Ectodermal cell (in vitro differentiated cells): Measurements from ENCODE around the gene ZNF213.
"Not testable (repeated sequence)": the region's sequence is repeated elsewhere in the genome, so short reads cannot be mapped to it uniquely, and the experiment has no call there.

Source experiments
- H3K27ac ChIP-seq: 2 replicates; pipeline ENCODE4 v1.7.0; 2013; ENCODE audit warnings: mild to moderate bottlenecking, low read depth, low read length; ENCODE audit not compliant: insufficient read depth, poor library complexity, severe bottlenecking
- H3K27me3 ChIP-seq: 2 replicates; pipeline ENCODE4 v1.7.0; 2013; ENCODE audit warnings: mild to moderate bottlenecking, low read length; ENCODE audit not compliant: insufficient read depth, control insufficient read depth, poor library complexity, severe bottlenecking
- H3K36me3 ChIP-seq: one replicate; pipeline ENCODE4 v1.7.0; 2013; ENCODE audit warnings: low read length; ENCODE audit not compliant: control insufficient read depth, insufficient read depth
- H3K4me1 ChIP-seq: one replicate; pipeline ENCODE4 v1.7.0; 2013; ENCODE audit warnings: low read length; ENCODE audit not compliant: control insufficient read depth, insufficient read depth
- H3K4me3 ChIP-seq: 2 replicates; pipeline ENCODE4 v1.7.0; 2013; ENCODE audit warnings: low read depth, low read length, control low read depth; ENCODE audit not compliant: insufficient read depth
- H3K9me3 ChIP-seq: 2 replicates; pipeline ENCODE4 v1.7.0; 2013; ENCODE audit warnings: mild to moderate bottlenecking, low read length, moderate library complexity; ENCODE audit not compliant: control insufficient read depth
- WGBS, 2 experiments: methylation state at CpG; one replicate each; pipeline ENCODE4 v1.1.7; 2013; ENCODE audit warnings: missing lambda C conversion rate in 2 of 2; 5-methylcytosine and 5-hydroxymethylcytosine counted together

The ZNF213 gene

DNA sequence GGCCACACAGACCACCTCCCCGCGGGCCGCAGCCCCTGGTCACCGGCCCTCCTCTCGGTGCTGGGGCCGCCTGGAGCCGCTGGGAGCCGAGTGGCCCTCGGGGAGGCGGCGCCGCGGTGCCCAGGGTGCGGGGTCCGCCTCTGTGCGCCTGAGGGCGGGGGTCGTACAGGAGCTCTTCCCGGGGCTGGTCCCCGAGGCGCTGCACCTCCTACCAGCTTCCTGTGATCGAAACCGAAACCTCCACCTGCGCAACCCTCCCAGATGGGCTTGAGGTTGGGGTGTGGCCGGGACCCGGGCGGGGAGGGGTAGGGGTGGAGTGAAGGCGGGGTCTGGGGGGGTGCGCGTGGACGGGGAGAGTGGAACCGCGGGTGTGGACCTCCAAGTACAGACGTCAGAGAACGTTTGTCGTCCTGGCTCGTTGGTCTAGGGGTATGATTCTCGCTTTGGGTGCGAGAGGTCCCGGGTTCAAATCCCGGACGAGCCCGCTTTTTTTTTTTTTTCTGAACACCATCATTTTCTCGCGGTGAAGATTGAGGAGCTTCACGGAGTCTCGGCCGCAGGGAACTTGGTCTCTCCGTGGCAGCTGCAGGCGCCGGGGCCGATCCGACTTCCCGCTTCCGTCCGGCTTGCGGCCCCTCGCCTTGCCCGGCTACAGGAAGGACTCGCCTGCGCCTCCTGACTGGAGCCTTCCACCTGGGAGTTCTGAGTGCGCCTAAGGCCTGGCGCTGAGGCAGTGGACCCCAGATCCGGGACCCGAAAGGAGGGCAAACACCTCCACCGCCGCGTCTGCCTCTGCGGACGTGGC is 23.9 kb downstream of the ZNF213 start:
- H3K9me3 ChIP-seq, result no peaks in the 10 kb centered on the region
- H3K36me3 ChIP-seq, result no peaks in the 10 kb centered on the region
- 1% methylated on average over 70 of the region's 70 CpGs for WGBS, 2 experiments
- H3K4me3 ChIP-seq, result peak overlapping the region; percentile 70
- H3K4me1 ChIP-seq, result no peaks in the 10 kb centered on the region
- peaks cover 36% of the 10 kb centered on the region for H3K27me3 ChIP-seq
- no peak overlapping the region for H3K27ac ChIP-seq

DNA sequence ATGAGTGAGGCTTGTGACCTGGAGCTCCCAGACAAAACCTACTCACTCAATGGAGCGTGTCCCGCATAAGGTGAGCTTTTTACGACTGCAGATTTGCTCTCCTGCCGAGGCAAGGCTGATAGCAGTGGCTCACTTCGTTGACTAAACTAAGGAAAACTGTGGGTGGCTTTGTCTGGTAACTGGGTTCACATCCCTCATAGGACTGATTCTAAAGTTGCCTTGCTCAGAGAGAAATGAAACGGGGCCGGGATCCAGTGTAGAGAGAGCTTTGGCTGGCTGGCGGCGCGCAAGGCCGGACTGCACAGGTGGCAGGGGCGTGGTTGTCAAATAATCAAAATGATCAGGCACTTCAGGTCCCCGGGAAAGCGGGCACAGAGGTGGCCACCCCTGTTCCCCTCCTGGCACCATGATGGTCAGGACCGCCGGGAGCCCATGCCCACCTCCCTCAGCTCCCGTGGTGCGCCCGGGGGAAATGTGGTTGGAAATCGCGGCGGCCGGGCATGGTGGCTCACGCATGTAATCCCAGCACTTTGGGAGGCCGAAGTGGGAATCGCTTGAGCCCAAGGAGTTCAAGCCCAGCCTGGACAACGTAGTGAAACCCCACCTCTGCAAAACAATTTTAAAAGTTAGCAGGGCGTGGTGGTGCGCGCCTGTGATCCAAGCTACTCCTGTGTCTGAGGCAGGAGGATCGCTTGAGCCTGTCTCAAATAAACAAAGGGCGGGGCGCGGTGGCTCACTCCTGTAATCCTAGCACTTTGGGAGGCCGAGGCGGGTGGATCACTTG is 26.6 kb downstream of the ZNF213 start:
- Histone ChIP-seq H3K4me1 (no peaks in the 10 kb centered on the region), H3K27ac (no peak overlapping the region), H3K4me3 (no peak overlapping the region), H3K9me3 (no peaks in the 10 kb centered on the region), H3K36me3 (no peaks in the 10 kb centered on the region), H3K27me3 (peaks cover 39% of the 10 kb centered on the region)
- 93 to 95% methylated on average over 36 of the region's 36 CpGs for WGBS, 2 experiments

DNA sequence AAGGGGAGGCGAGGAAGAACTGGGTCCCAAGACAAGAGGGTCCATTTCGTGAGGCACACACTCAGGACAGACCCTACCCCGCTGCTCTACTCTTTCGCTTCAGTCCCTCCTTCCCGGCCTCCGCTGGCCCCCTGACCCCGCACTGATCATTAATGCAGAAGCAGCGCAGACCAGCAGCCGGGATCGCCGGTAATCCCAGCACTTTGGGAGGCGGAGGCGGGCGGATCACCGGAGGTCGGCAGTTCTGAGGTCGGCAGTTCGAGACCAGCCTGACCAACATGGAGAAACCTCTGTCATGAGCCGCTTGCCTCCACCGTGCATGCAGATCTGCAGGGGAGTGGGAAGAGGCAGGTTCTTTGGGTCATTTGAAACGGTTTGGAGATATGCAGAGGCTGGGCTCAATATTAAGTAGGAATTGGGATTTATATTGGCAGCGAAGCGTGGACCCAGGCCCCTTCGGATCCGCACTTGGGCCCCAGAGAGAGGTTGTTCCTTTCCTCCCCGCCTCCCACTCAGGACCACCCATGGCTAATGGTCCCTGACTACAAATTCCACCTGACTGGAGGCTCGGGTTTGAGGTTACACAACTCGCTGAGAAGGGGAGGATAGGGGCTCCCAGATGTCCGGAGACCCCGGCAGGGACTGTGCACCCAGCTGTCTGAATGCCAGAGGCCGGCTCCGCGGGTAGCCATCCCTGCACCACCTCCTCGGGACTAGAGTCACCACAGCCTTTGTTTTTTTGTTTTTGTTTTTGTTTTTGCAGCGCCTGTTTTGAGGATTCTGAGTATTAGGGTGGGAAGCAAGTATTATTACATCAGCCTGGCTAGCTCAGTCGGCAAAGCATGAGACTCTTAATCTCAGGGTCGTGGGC is 29.5 kb downstream of the ZNF213 start:
- 91 to 92% methylated on average over 37 of the region's 37 CpGs for WGBS, 2 experiments
- no peaks in the 10 kb centered on the region for H3K4me1 ChIP-seq
- peaks cover 41% of the 10 kb centered on the region for H3K27me3 ChIP-seq
- no peaks in the 10 kb centered on the region for H3K9me3 ChIP-seq
- H3K4me3 ChIP-seq, result no peak overlapping the region
- H3K36me3 ChIP-seq, result no peaks in the 10 kb centered on the region
- no peak overlapping the region for H3K27ac ChIP-seq

DNA sequence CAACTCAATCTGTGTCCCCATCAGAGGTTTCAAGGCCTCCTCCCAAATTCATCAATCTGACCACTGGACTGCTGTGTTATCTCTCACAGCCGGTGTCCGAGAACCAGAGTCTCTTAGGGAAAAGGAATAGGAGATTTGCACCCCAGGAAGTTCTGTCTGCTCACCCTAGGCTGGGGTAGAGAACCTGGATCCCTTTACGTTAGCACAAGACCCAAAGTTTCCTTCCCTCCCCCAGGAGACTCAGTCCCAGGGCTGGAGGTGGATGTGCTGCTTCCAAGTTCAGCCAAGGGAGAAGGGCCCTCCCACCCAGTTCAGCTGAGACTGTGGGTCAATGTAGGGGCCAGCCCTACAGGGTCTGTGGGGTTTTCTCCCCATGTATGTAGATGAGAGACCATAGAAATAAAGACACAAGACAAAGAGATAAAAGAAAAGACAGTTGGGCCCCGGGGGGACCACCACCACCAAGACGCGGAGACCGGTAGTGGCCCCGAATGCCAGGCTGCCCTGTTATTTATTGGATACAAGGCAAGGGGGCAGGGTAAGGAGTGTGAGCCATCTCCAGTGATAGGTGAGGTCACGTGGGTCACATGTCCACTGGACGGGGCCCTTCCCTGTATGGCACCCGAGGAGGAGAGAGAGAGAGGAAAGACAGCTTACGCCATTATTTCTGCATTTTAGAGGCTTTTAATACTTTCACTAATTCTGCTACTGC is 30.4 kb downstream of the ZNF213 start:
- Histone ChIP-seq H3K9me3 (no peaks in the 10 kb centered on the region), H3K27me3 (peaks cover 41% of the 10 kb centered on the region), H3K27ac (no peak overlapping the region), H3K36me3 (no peaks in the 10 kb centered on the region), H3K4me1 (no peaks in the 10 kb centered on the region), H3K4me3 (no peak overlapping the region)
- WGBS, 2 experiments, result 91 to 92% methylated on average over 12 of the region's 12 CpGs

DNA sequence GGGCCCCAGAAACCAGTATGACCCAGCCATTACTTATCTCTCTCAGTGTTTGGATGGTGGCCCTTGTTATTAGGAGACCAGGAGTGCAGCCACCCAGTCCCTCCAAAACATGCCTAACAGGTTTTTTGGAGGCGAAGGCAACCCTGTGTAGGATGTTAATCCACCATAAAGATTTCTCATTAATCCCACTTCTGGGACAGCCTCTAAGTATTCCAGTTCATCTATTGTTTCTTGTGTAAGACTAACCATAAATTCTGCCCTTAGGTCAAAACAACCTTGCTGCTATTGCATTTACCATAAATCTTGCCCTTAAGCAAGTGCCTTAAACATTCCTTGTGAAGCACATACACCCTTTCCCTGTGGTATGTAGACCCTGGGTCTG is 31.7 kb downstream of the ZNF213 start:
- 58 to 59% methylated on average over 1 of the region's 1 CpG for WGBS, 2 experiments
- Histone ChIP-seq H3K9me3 (no peaks in the 10 kb centered on the region), H3K4me3 (no peak overlapping the region)

DNA sequence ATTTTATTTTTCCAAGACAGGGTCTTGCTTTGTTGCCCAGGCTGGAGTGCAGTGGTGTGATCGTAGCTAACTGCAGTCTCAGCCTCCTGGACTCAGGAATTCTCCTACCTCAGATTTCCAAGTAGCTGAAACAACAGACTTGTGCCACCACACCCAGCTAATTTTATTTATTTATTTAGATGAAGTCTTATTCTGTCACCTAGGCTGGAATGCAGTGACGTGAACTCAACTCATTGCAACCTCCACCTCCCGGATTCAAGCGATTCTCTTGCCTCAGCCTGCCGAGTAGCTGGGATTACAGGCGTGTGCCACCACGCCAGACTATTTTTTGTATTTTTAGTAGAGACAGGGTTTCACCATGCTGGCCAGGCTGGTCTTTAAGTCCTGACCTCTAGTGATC is 33.9 kb downstream of the ZNF213 start:
- not testable (repeated sequence) for H3K36me3 ChIP-seq, H3K4me1 ChIP-seq, H3K27ac ChIP-seq, H3K4me3 ChIP-seq, H3K9me3 ChIP-seq
- H3K27me3 ChIP-seq, result peaks cover 74% of the 10 kb centered on the region
- 92% methylated on average over 7 of the region's 7 CpGs for WGBS, 2 experiments

More for the DNA sequence above, 31.7 kb downstream of the ZNF213 start:
- Histone ChIP-seq H3K4me1 (peaks cover 4% of the 10 kb centered on the region), H3K27me3 (peaks cover 51% of the 10 kb centered on the region), H3K36me3 (no peaks in the 10 kb centered on the region), H3K27ac (no peak overlapping the region)

DNA sequence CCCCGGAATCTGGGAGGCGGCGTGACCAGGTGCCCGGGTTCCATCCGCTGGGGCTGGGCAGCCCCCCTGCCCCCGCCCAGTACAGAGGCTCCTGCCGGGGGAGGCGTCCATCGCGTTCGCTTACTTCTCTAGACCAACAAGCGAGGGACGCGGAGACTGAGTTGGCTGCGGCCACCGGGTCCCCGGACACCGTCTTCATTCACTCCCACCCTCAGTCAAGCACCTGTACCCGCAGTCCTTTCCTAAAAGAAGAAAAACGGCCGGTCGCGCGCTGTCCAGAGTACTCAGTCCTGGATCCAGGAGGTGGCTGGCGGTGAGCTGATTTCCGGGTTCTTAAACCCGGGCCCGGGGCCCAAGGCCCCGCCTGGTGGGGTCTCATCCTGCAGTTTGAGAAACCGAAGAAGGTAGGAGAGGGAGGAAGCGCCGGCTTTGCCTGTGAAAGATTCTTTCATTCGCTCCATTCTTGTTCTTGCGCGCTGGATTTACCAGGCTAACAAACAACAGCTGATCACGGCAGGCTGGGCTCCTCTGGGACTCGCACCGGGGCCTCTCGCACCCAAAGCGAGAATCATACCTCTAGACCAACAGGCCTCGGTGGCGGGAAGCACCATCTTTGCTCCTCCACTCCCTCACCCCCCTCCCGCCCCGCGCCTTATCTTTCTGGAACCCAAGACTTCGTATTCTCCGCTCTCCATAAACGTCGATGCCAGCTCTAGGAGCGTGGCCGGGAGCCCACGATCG is 35.8 kb downstream of the ZNF213 start:
- H3K27me3 ChIP-seq, result peaks cover 88% of the 10 kb centered on the region
- WGBS, 2 experiments, result 44 to 45% methylated on average over 53 of the region's 53 CpGs
- no peak overlapping the region for H3K4me3 ChIP-seq
- no peaks in the 10 kb centered on the region for H3K36me3 ChIP-seq
- peaks cover 15% of the 10 kb centered on the region for H3K4me1 ChIP-seq
- H3K9me3 ChIP-seq, result no peaks in the 10 kb centered on the region
- H3K27ac ChIP-seq, result no peak overlapping the region

DNA sequence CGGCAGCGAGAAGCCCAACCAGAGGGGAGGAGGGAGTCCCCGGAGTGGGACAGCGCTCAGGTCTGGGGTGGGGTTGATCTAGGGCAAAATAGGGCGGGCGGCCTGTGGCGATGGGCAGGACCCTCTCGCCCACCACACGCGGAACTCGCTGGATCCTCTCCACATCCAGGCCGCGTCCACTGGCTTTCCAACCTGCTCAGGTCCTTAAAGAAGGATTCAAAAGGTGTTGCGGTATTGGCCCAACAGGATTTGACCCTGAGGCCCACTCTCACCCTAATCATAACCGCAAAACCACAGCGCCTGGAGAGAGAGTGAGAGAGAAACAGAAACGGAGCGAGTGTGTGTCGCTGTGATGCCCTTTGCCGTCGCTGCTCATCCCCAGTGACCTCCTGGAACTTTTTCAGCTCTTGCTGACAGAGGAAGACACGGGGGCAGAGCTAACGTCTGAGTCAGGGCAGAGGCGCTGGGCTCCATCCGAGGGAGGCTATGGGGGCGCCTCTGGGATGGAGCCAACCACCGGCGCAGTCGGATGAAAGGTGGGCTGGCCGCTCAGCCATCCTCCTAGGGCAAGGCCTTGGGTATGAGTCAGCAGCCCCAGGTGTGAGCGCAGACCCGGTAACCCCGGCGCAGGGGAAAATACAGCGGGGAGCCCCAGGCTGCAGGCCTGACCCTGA is 36.5 kb downstream of the ZNF213 start:
- peak overlapping the region; percentile 21 for H3K4me3 ChIP-seq
- WGBS, 2 experiments, result 22 to 24% methylated on average over 35 of the region's 35 CpGs
- H3K9me3 ChIP-seq, result no peaks in the 10 kb centered on the region
- no peaks in the 10 kb centered on the region for H3K36me3 ChIP-seq
- H3K27me3 ChIP-seq, result peaks cover 94% of the 10 kb centered on the region
- peaks cover 15% of the 10 kb centered on the region for H3K4me1 ChIP-seq
- H3K27ac ChIP-seq, result no peak overlapping the region
